ENCODE measurements around the gene DPP10.
"Not testable (repeated sequence)": the region's sequence is repeated elsewhere in the genome, so short reads cannot be mapped to it uniquely, and the experiment has no call there.

DPP10 gene

GRCh38 chr2:115305712-115306111 lies 863.3 kb downstream of the DPP10 start:
- no peak for FAIRE-seq

DNA sequence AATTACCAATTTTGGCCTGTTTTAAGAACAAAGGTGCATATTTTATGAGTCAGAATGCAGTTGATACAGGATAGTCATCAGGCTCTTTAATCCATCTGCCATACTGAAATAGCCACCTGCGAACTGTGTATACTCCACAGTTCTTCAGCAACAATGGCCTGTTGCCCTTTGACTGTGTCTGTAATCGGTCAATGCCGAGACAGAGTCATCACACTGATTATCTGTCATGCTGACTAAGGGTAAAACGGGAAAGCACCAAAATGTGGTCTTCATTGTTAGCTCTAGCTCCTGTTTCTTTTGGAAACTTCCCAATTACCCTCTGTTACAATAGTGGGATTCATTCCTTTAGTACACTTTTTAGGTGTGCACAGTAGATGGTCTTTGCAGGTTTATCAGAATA lies 871.7 kb downstream of the DPP10 start:
- no peak for FAIRE-seq

GRCh38 chr2:115327061-115327460 lies 884.6 kb downstream of the DPP10 start:
- FAIRE-seq = no peak

DNA sequence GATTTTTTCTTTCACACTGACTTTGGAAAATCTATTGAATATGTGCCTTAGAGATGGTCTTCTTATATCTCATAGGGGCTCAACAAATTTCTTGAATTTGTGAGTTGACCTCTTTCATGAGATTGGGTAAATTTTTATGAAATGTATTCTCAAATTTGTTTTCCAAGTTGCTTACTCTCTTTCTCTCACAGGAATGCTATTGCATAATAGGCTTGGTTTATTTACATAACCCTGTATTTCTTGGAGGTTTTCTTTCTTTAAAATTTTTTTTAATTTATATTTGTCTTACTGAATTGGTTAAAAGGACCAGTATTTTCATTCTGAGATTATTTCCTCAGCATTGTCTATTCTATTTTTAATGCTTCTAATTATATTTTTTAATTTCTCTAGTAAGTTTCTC lies 917.1 kb downstream of the DPP10 start:
- no peak for FAIRE-seq

DNA sequence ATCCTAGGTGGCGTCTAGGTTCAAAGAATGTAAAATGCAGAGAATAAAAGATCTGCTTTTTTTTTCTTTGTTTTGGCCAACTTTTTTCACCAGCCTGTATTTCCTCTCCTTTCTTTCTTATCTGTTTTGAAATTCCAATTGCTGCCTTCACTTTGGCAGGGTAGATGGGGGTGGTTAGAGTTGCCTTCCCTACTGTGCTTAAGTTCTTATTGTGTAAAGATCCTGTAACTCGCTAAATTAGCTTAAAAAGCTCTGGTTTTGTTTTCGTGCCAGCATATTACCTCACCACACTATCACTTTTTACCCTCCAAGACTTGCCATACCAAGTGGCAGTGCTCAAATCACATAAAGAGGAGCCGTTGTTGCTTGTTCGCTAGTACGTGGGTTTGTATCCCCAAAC lies 921.7 kb downstream of the DPP10 start:
- no peak for FAIRE-seq

GRCh38 chr2:115369400-115369799 lies 927.0 kb downstream of the DPP10 start:
- no peak for FAIRE-seq

GRCh38 chr2:115374981-115375380 lies 932.5 kb downstream of the DPP10 start:
- FAIRE-seq = no peak

- no peak for FAIRE-seq
Observed at GRCh38 chr2:115384399-115384798, 942.0 kb downstream of the DPP10 start.

DNA sequence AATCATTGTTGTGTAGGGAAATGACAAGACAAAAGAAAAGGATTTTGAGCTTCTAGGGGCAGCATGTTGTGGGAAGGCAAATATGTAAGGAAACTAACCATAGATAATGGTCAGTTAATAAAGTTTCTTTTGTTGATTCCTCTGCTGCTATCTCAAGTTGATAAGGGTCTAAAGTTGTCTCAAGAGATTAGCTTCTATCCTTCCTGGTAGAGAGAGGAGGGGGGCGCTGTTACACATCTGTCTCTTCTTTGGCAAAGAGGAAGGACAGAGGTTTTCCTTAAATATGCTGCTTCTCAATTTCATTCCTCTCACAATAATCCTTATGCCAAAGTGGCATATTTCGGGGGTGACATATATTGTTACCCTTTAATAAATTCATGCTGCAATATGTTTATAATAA lies 944.0 kb downstream of the DPP10 start:
- no peak for FAIRE-seq

DNA sequence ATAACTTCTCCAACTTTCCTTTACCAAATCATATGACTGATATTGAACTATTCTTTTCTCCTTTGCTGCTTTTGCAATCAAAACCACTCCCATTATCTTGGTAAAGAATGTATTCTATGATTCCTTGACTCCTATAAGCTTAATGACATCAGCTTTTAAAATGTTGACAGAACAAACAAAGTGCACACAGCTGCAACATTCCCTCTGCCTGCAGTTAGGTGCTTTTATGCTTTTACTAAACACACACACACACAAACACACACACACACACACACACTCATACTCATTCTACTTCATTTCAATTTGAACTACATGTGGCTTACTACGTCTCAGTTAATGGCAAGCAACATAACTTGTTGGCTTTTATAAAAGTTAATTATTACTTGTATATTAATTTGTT lies 946.6 kb downstream of the DPP10 start:
- no peak for FAIRE-seq

- no peak for FAIRE-seq
Observed at GRCh38 chr2:115389898-115390565, 947.6 kb downstream of the DPP10 start.

GRCh38 chr2:115396579-115396978 lies 954.1 kb downstream of the DPP10 start:
- no peak for FAIRE-seq

GRCh38 chr2:115400940-115401339 lies 958.5 kb downstream of the DPP10 start:
- no peak for FAIRE-seq

GRCh38 chr2:115412501-115412900 lies 970.1 kb downstream of the DPP10 start:
- no peak for FAIRE-seq

DNA sequence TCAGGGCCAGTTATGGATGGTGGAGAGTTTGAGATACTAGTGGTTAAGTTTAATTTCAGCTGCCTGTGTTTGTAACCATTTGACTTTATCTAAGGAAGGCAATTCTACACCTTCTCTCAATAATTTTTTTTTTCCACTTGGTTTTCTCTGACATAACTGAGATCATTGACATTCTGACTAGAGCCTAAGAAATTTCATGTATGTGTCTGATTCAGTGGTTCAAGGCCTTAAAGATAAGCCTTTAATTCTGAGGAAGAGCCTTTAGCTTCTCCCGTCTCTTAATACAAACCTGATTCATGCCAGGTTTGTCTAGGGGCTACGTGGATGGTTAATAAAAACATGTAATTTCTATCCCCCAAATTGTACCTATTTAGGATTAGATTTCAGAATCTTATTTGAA lies 971.4 kb downstream of the DPP10 start:
- no peak for FAIRE-seq

DNA sequence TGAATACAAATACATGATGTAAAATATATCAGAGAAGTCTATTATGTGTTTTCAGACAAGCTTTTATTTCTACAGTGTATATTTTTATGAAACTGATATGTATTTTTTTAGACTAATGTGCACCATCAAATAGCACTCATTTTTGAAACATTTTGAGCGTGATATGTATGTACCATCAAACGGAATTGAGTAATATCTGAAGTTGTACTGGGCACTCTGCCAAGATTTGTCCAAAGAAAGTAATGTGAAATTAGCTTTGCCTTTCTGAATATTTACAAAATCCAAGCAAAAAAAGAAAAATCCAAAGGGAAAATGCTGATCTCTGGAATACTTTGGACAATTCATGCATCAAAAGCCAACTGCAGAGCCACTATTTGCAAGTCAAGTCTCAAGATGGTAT lies 972.0 kb downstream of the DPP10 start:
- FAIRE-seq = peak; percentile 64

GRCh38 chr2:115422004-115422634 lies 979.7 kb downstream of the DPP10 start:
- FAIRE-seq = no peak

GRCh38 chr2:115427436-115427835 lies 985.0 kb downstream of the DPP10 start:
- FAIRE-seq = no peak

DNA sequence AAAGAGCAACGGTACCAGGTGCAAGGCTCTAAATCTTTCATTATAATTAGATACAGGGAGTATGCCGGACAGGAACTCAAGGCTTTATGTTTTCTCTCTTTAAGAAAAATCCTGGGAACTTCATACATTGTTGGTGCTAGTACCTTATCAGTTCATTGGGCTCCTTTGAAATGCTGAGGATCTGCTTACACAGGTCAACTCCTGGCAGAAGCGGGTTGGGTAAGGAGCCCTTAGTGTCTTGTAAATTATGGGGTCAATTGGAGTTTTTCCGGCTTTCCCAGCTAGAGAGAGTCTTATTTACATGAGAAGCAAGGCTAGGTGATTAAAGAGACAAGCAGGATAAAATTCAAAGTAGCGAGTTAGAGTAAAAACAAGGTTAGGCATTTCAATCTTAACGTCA lies 998.3 kb downstream of the DPP10 start:
- not testable (repeated sequence) for FAIRE-seq

DNA sequence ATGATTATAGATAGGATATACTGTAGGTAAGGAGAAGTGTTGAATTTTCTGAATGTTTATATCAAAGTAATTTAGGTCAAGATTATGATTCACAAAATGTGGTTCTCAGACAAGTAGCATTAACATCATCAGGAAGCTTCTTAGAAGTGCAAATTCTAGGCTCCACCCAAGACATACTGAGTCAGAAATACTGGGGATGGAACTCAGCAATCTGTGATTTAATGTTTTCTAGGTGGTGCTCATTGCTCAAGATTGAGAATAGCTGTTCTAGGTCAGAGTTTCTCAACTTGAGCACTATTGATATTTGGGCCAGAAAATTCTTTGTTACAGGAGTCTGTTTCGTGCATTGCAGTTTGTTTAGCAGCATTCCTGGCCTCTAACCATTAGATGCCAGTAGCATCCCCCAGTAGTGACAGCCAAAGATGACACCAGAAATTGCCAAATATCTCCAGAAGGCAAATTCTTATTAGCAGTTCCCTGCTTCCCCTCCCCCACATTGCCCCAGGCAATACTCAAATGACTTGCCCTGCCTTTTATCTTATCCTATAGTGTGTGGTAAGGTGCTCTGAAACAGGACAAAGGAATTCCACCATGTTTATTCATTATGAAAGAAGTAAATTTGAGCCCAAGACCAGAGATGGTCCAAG lies 1001.2 kb downstream of the DPP10 start:
- FAIRE-seq = no peak

DNA sequence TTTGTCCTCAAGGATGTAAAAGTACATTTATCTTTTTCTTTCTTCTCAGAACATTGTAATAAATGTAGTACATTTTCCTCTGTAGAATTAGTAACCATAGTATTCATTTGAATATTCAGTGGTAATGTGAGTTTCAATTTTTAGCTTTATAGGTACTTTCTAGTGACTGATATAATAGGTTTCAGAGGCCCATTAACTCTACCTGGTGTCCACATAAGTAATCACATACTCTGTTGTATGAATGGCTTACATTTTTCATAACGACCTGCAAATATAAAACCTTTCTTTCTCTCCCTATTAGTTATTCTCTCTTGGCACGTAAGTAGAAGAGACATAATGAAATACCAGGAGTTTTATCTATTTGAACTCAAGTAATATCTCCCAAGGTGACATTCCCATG lies 1017.6 kb downstream of the DPP10 start:
- no peak for FAIRE-seq

DNA sequence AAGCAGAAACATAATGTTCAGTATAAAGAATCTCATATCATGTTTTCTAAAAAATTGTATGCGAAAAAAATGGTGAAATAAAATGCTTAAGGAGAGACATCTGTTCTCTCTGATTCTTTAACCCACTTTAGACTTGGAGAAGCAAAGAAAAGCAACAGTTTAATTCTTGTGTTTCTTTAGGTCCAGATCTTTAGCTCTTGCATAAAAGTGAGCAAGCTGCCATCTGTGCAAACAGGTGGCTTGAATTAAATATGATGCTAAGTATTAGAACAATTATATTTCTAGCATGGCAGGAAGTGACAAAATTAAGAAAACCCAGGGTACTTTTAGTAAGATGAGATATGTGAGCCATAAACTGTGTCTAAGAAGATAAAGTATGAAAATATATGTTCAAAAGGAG lies 1038.3 kb downstream of the DPP10 start:
- FAIRE-seq = no peak

DNA sequence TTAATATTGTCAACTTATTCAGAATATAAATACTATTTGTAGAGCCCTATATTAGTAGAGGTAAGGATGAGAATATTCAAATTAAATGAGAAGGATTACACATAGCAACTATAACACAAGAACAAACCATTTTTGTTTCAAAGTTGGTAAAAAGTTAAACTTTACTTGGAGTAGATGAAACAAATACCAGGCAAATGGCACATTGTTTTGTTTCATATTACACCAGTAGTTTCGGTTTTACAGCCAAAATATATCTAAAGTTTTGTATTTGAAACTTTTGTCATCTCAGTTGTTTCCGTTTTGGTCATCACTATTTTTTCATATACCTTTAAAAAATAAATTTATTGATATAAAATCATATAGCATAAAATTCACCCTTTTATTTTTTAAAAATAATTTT lies 1039.4 kb downstream of the DPP10 start:
- FAIRE-seq = no peak

GRCh38 chr2:115483666-115484065 lies 1041.2 kb downstream of the DPP10 start:
- FAIRE-seq = no peak

DNA sequence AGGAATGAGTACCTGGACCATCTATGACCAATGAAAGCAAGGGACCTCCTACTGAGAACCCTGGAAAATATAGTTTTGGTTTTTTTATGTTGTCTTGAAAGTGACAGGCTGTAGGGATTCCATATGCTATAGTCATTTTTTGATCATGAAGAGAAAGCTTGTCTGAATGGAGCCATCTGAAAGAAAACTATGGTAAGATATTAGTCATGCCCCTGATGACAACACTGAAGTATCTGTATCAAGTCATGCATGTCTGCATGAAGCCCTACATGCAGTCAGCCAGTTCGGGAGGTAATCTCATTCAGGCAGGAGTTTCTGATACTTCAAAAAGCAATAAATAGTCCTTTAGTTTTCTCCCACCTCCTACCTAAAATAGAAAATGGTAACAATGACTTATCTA lies 1042.0 kb downstream of the DPP10 start:
- no peak for FAIRE-seq

Measured in islet of Langerhans (tissue), 1 donor.